K562 (cell line): Measurements from ENCODE around the gene LONRF3. TPM values are rescaled to one million over a fixed set of nuclear protein-coding genes. Genes with fewer than 3 reads are reported as not detected.
A peak's percentile ranks its signal among the peaks of the same experiment; 100 is the strongest.
"Not testable (repeated sequence)": the region's sequence is repeated elsewhere in the genome, so short reads cannot be mapped to it uniquely, and the experiment has no call there.

Experiments
- ATAC-seq: fragments of 200-7000 bp; cut with Tn5 transposase; 3 replicates; pipeline ENCODE4 v1.9.1; 2020; ENCODE audit warnings: moderate library complexity
- BruUV-seq: library from RNA; stranded (reverse); fragments of 400-500 nt; replicated peaks from 2 replicates; lab custom pipeline; 2021; lab: Mats Ljungman, UMichigan
- CTCF ChIA-PET: fragments of 300-600 bp; formaldehyde crosslinking; extraction: SDS; loops from one replicate; lab custom pipeline; 2021; ENCODE audit warnings: low intra/inter-chr PET ratio; lab: Yijun Ruan, JAX
- POLR2A ChIA-PET: fragments of 300-600, 350-650 bp; sonication (Branson Sonifier 250); formaldehyde crosslinking; extraction: SDS; loops from one replicate; lab custom pipeline; 2021; ENCODE audit warnings: antibody characterized with exemption, inconsistent platforms; lab: Yijun Ruan, JAX
- DNase-seq, 4 experiments: peaks; one replicate each; pipeline versions ENCODE4 v3.0.0 to v3.0.0-alpha.2; 2011 to 2018; ENCODE audit warnings: low spot score in 3 of 4, mixed read lengths in 3 of 4; ENCODE audit errors: extremely low read depth in 1 of 4
- FAIRE-seq: peaks from 2 replicates; lab custom pipeline; 2011; peaks lifted over from hg19 to GRCh38; lab: Jason Lieb, UNC
- H2AFZ ChIP-seq: 2 replicates; pipeline ENCODE4 v1.6.0; 2011; ENCODE audit warnings: low read depth, low read length, control low read depth, inconsistent platforms
- H3K27ac ChIP-seq: fragments of 200-600 bp; 3 replicates; pipeline ENCODE4 v1.8.0; 2011; ENCODE audit warnings: low read depth, mild to moderate bottlenecking, control low read depth, inconsistent platforms, low read length, moderate library complexity, mixed read lengths; ENCODE audit errors: extremely low read depth
- H3K27me3 ChIP-seq, 2 experiments: fragments of 300-600 bp in 1 of 2; 2 replicates in 1 of 2; 3 replicates in 1 of 2; pipeline versions ENCODE4 v1.6.0 to v1.8.0; 2011; ENCODE audit warnings: inconsistent platforms in 2 of 2, low read length in 2 of 2, mild to moderate bottlenecking in 1 of 2, mixed read lengths in 1 of 2, moderate library complexity in 1 of 2; ENCODE audit not compliant: control insufficient read depth in 2 of 2, insufficient read depth in 2 of 2
- H3K36me3 ChIP-seq: fragments of 300-600 bp; 3 replicates; pipeline ENCODE4 v1.8.0; 2011; ENCODE audit warnings: mild to moderate bottlenecking, low read length, inconsistent platforms; ENCODE audit not compliant: control insufficient read depth, insufficient read depth
- H3K4me1 ChIP-seq, 2 experiments: fragments of 200-600 bp in 1 of 2; replicated peaks in 1 of 2; 2 replicates in 1 of 2; 3 replicates in 1 of 2; pipeline versions ENCODE4 v1.5.1 to v1.8.0; 2011; ENCODE audit warnings: inconsistent platforms in 2 of 2, low read length in 2 of 2, mild to moderate bottlenecking in 1 of 2, mixed read lengths in 1 of 2, moderate library complexity in 1 of 2; ENCODE audit not compliant: control insufficient read depth in 2 of 2, insufficient read depth in 2 of 2
- H3K4me2 ChIP-seq: 2 replicates; pipeline ENCODE4 v1.6.1; 2011; ENCODE audit warnings: low read length, control low read depth, inconsistent platforms, mixed read lengths; ENCODE audit not compliant: insufficient read depth
- H3K4me3 ChIP-seq: fragments of 200-600 bp; sonication (generic), shearing (Covaris generic); 2 replicates; pipeline ENCODE4 v1.5.1; 2016; ENCODE audit warnings: control low read depth, inconsistent platforms
- H3K79me2 ChIP-seq: fragments of 200-600 bp; 3 replicates; pipeline ENCODE4 v1.8.0; 2011; ENCODE audit warnings: low read length, inconsistent platforms; ENCODE audit not compliant: control insufficient read depth, insufficient read depth
- H3K9ac ChIP-seq, 2 experiments: 2 replicates each; pipeline versions ENCODE4 v1.6.0 to v1.6.1; 2011; ENCODE audit warnings: low read depth in 2 of 2, low read length in 2 of 2, control low read depth in 1 of 2, inconsistent platforms in 1 of 2, mild to moderate bottlenecking in 1 of 2, mixed read lengths in 1 of 2; ENCODE audit not compliant: insufficient read depth in 1 of 2
- H3K9me1 ChIP-seq: one replicate; pipeline ENCODE4 v1.6.0; 2011; ENCODE audit warnings: inconsistent platforms, mild to moderate bottlenecking, low read length, moderate library complexity; ENCODE audit not compliant: control insufficient read depth, insufficient read depth
- H3K9me3 ChIP-seq: replicated peaks from 2 replicates; pipeline ENCODE4 v1.5.1; 2011; ENCODE audit warnings: low read depth, low read length, inconsistent platforms; ENCODE audit not compliant: control insufficient read depth, insufficient read depth
- H4K20me1 ChIP-seq: replicated peaks from 2 replicates; pipeline ENCODE4 v1.6.1; 2011; ENCODE audit warnings: low read length, inconsistent platforms, mixed read lengths; ENCODE audit not compliant: control insufficient read depth, insufficient read depth
- UBTF ChIP-seq, 2 experiments: IDR thresholded peaks; 2 replicates each; pipeline ENCODE4 v1.6.1; 2012; ENCODE audit warnings: improper control_type of control experiment in 2 of 2, low read depth in 2 of 2, low read length in 2 of 2, borderline replicate concordance in 1 of 2
- ZNF146 ChIP-seq: IDR thresholded peaks from one replicate; pipeline ENCODE4 v1.6.1; 2018; ENCODE audit warnings: missing compliant biosample characterization; ENCODE audit not compliant: unreplicated experiment
- WGBS: fragments of 100-300 bp; shearing (Covaris generic); methylation state at CpG from one replicate; pipeline ENCODE4 v1.1.6; 2016; ENCODE audit warnings: low coverage, mixed read lengths; ENCODE audit not compliant: insufficient coverage; ENCODE audit errors: missing lambda C conversion rate; 5-methylcytosine and 5-hydroxymethylcytosine counted together
- in situ Hi-C: fragments of 300-500 bp; cut with MboI; formaldehyde crosslinking; loops from 4 replicates; pipeline ENCODE4 v1.15.0; 2018; ENCODE audit warnings: inconsistent platforms, mixed read lengths
- intact Hi-C: fragments of 100-400 bp; cut with micrococcal nuclease; formaldehyde crosslinking; loops from 2 replicates; pipeline ENCODE4 v1.14.2; 2022
- polyA plus RNA-seq, 8 experiments: library from polyadenylated mRNA; depleted of rRNA in 4 of 8; stranded (reverse) in 5 of 8; unstranded in 3 of 8; fragments of >200 nt; fragmentation: Nextera tagmentation in 2 of 8; fragmentation: Illumina TruSeq in 1 of 8; extraction: Ambion mirVana in 2 of 8; extraction: Trizol in 1 of 8; gene quantifications; 2 replicates each; pipeline versions ENCODE4 v1.2.1 to v1.2.3, GENCODE V29; 2011 to 2014; ENCODE audit warnings: inconsistent platforms in 1 of 8, missing spikeins in 1 of 8
- total RNA-seq, 7 experiments: library from RNA; depleted of rRNA in 6 of 7; stranded (reverse); fragments of >200 nt in 6 of 7; fragmentation: Illumina TruSeq in 2 of 7; extraction: Trizol in 2 of 7; gene quantifications; 2 replicates each; pipeline versions ENCODE4 v1.2.1 to v1.2.3, GENCODE V29; 2011 to 2021; ENCODE audit warnings: low replicate concordance in 1 of 7

The LONRF3 gene
- total and polyA plus RNA-seq, 9 of the 15 experiments (the other 6 are each of a cell fraction or from before 2014, with no cell fraction given): 1.3 to 22.0 (median 8.7) TPM

- no peak for TF ChIP-seq UBTF (IDR thresholded peaks at IDR 0.05; ENCODE audit: borderline replicate concordance in 1 of 2, low read depth in 2 of 2, low read length in 2 of 2)
Observed at GRCh38 chrX:119025900-119026299, 51.5 kb downstream of the LONRF3 start (continued).

GRCh38 chrX:119026344-119026743 lies 51.9 kb downstream of the LONRF3 start:
- H3K36me3 ChIP-seq, CTCF ChIA-PET, FAIRE-seq, H3K27me3 ChIP-seq, H3K4me1 ChIP-seq, DNase-seq, H3K9me3 ChIP-seq, H2AFZ ChIP-seq, H3K27ac ChIP-seq, H3K9me1 ChIP-seq, intact Hi-C loops, BruUV-seq, in situ Hi-C loops, H3K9ac ChIP-seq, ATAC-seq, H3K79me2 ChIP-seq, H3K4me3 ChIP-seq, POLR2A ChIA-PET, H4K20me1 ChIP-seq, H3K4me2 ChIP-seq: not testable (repeated sequence)
- peak; percentile 70 for TF ChIP-seq ZNF146 (CRISPR knock-in tag)
- 13% methylated on average over 2 of the region's 2 CpGs for whole genome bisulfite sequencing
